Stimulated activated CD4-positive, alpha-beta T cell treated with anti-CD3 and anti-CD28 coated beads, Interleukin-1b, Interleukin-23, amount 100 ng/mL, for 4 hours (primary cell): ENCODE data around the gene SLC26A9.

ENCODE experiments used
- DNase-seq, 2 donors: peaks; one replicate each; pipeline ENCODE4 v3.0.0-alpha.2; 2020; ENCODE audit warnings: low read depth in 2 of 2

SLC26A9 gene

GRCh38 chr1:205972491-205973168 lies 29.4 kb upstream of the SLC26A9 start:
- DNase-seq: no peak

GRCh38 chr1:205972081-205972480 lies 28.8 kb upstream of the SLC26A9 start:
- DNase-seq: no peak

- no peak for DNase-seq
These were observed 27.8 kb upstream of the SLC26A9 start for GRCh38 chr1:205971082-205971481.

GRCh38 chr1:205970486-205970885 lies 27.2 kb upstream of the SLC26A9 start:
- DNase-seq: no peak

- DNase-seq: no peak
These were observed 26.0 kb upstream of the SLC26A9 start for GRCh38 chr1:205969229-205969628.

- DNase-seq: no peak
These were observed 24.5 kb upstream of the SLC26A9 start for GRCh38 chr1:205967554-205968335.

GRCh38 chr1:205965036-205965884 lies 22.0 kb upstream of the SLC26A9 start:
- DNase-seq: no peak

- no peak for DNase-seq
These were observed 20.3 kb upstream of the SLC26A9 start for GRCh38 chr1:205963352-205964155.

- DNase-seq: no peak
These were observed 19.6 kb upstream of the SLC26A9 start for GRCh38 chr1:205962821-205963221.

- DNase-seq: no peak
These were observed 18.9 kb upstream of the SLC26A9 start for GRCh38 chr1:205961991-205962820.

- no peak for DNase-seq
These were observed 18.1 kb upstream of the SLC26A9 start for GRCh38 chr1:205961405-205961804.

- no peak for DNase-seq
These were observed 16.5 kb upstream of the SLC26A9 start for GRCh38 chr1:205959789-205960188.

GRCh38 chr1:205955499-205955898 lies 12.2 kb upstream of the SLC26A9 start:
- no peak for DNase-seq

GRCh38 chr1:205954819-205955404 lies 11.7 kb upstream of the SLC26A9 start:
- DNase-seq: no peak

GRCh38 chr1:205951746-205952145 lies 8.5 kb upstream of the SLC26A9 start:
- no peak for DNase-seq

GRCh38 chr1:205950826-205951549 lies 7.7 kb upstream of the SLC26A9 start:
- DNase-seq: no peak

- DNase-seq: no peak
These were observed 7.0 kb upstream of the SLC26A9 start for GRCh38 chr1:205950280-205950679.

- no peak for DNase-seq
These were observed 6.5 kb upstream of the SLC26A9 start for GRCh38 chr1:205949753-205950152.

GRCh38 chr1:205948886-205949285 lies 5.6 kb upstream of the SLC26A9 start:
- no peak for DNase-seq

GRCh38 chr1:205948039-205948438 lies 4.8 kb upstream of the SLC26A9 start:
- DNase-seq: no peak
